A549 treated with AZD9567 at 1 μM for 4 hours (cell line): Measurements from ENCODE around the gene AMN1. TPM values are rescaled to one million over a fixed set of nuclear protein-coding genes. Genes with fewer than 3 reads are reported as not detected.

Experiments
- total RNA-seq: library from RNA; stranded (reverse); fragments of 200-300 nt; extraction: Qiagen RNA extraction; gene quantifications from 5 replicates; pipeline ENCODE4 v1.2.3, GENCODE V29; 2022; ENCODE audit not compliant: insufficient read depth

The AMN1 gene
- 8.3 to 11.3 TPM (median 9.8 TPM) in 5 replicates for total RNA-seq

GRCh38 chr12:31728917-31729640, at the start of gene AMN1:
Gene AMN1, minus strand, starts transcription at chr12:31729021. Its CDS starts 13 bp downstream, at chr12:31729008.

GRCh38 chr12:31659087-31659942, 69.5 kb downstream of the AMN1 start, which contains the start of gene ETFBKMT:
Gene ETFBKMT, plus strand, starts transcription at chr12:31659688. Its CDS starts 2,266 bp downstream, at chr12:31661954.

Other genes with a start within 250 kb of the AMN1 start
- gene DENND5B, start 137.9 kb downstream of the AMN1 start, total RNA-seq = 10.3 to 14.5 TPM (median 11.5 TPM) in 5 replicates
- 0.41 to 1.1 TPM (median 0.76 TPM) in 5 replicates for gene ETFBKMT, start 69.3 kb downstream of the AMN1 start, total RNA-seq
- gene RESF1, start 230.4 kb upstream of the AMN1 start, total RNA-seq = 15.3 to 20.5 TPM (median 18.0 TPM) in 5 replicates